ENCODE measurements around the gene PRMT7.
"Not testable (repeated sequence)": the region's sequence is repeated elsewhere in the genome, so short reads cannot be mapped to it uniquely, and the experiment has no call there.

Gene PRMT7

DNA sequence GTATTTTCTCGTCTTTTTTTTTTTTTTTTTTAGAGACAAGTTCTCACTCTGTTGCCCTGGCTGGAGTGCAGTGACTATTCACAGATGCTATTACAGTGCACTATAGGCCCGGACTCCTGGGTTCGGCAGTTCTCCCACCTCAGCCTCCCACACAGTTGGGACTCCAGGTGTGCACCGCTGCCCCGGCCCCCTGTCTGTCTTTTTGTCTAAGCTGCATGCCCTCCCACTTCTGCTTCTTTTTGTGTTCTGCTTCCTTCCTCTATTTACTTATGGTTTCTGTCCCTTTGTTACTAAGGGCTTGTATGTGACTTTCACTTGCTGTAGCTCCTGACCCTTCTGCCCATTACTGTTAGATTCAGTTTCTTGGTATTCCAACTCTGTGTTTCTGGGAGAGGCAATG is 26.0 kb upstream of the PRMT7 start:
- DNase-seq, result no peak

GRCh38 chr16:68285683-68286082 is 25.1 kb upstream of the PRMT7 start:
- no peak for DNase-seq

GRCh38 chr16:68286153-68287074 is 24.4 kb upstream of the PRMT7 start:
- DNase-seq, result no peak

- DNase-seq, result no peak
Measured at GRCh38 chr16:68287276-68288251, 23.3 kb upstream of the PRMT7 start.

DNA sequence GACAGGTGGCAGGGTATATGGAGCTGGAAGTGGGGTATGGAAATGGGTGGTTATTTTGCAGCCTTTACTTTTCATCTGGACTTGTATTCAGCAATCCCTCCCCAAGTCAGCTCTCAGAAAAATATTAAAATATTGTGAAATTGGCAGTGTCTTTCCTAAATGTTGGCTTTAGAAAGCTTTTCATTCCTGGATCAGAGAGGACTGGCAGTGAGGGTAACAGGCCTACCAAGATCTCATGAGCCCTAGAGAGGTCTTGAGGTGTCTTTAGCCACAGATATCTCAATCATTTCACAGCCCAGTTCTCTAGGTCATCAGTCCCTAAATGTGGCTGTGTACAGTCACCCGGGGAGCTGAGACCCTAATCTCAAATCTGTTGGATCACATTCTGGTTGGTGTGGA is 22.6 kb upstream of the PRMT7 start:
- DNase-seq, result no peak

GRCh38 chr16:68288796-68289195 is 22.0 kb upstream of the PRMT7 start:
- not testable (repeated sequence) for DNase-seq

- no peak for DNase-seq
Measured at GRCh38 chr16:68289202-68289601, 21.6 kb upstream of the PRMT7 start.

DNA sequence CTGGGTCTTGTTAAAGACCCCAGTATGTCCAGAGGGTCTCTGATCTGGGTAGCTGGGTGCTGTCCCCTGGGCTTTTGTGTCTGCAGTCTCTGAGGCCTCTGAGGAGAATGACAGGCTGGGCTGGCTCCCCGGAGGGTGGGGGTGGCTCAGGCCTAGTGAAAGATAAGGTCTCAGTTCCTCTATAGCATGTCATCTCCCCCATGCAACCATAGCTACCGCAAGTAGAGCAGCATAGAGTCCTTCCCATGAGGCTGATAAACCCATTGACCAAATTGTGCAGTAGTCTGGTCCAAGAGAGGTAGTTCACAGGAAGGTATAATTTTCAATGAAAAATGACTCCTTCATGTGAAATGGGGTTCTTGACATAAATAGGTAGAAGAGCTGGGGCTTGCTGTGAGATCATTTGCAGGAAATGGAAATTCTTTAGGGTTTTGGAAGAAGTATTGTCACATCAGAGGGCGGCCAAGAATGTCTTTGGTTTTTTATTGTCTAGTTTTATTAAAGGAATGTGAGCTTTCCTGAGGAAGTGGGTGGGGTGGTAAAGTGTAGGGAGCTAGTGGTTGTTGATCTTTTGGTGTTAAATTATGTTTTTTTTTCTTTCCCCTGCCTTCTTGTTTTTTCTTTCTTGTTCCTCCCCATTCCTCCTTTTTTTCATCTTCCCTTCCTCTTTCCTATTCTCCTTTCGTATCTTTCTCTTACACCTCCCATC is 21.0 kb upstream of the PRMT7 start:
- no peak for DNase-seq

DNA sequence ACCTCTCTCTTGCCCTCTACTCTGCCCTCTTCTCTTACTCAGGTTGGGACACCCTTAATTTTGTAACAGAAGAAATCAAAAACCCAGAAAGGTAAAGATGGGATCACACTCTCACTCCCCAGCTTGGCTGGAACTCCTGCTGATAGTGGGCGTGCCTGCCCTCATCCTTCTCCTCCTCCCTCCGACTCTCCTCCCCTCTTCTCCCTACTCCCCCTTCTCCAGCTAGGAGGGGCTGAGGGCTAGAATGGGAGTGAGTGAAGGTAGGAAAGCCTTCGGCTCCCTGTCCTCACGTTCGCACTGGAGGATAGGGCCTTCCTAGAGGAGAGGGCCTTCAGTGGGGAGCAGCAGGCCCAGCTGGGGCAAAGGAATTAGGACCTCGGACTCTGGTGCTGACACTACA is 20.4 kb upstream of the PRMT7 start:
- DNase-seq, result no peak

DNA sequence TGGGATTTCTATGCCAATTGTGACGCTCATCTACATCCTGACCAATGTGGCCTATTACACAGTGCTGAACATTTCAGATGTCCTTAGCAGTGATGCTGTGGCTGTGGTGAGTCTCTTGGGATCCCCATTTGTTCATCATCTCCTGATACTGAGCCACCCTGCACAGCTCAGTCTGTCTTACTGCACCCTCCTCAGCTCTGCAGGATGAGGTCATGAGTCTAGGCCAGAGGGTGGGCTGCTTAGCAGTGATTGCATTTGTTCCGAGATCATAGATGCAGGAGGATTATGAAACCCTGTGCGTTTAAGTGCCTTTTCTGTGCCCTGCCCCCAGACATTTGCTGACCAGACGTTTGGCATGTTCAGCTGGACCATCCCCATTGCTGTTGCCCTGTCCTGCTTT is 19.6 kb upstream of the PRMT7 start:
- no peak for DNase-seq

DNA sequence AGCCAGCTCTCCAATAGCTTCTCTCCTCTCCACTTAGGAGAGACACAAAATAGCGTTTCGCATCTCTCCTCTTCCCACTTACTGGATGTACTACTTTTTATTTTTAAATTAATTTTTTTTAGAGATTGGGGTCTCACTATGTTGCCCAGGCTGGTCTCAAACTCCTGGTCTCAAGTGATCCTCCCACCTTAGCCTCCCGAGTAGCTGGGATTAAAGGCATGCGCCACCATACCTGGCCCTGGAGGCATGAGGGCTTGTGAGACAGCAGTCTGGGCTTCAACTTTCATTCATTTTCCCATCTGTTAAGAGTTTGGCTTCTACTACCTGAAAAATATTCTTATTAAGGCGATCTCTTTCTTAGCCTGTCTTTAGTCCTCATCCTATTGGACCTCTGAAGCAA is 18.4 kb upstream of the PRMT7 start:
- no peak for DNase-seq

DNA sequence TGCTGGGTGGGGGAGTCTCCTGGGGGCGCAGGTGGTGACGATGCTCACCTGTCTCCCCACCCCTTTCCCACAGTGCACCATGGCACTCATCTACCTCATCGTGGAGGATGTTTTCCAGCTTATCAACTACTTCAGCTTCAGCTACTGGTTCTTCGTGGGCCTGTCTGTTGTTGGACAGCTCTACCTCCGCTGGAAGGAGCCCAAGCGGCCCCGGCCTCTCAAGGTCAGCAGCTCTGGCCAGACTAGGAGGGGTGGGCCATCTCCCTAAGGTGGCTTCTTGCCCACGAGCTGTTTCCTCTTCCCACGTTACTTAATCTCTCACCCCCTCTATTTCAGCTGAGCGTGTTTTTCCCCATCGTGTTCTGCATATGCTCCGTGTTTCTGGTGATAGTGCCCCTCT is 14.5 kb upstream of the PRMT7 start:
- DNase-seq, result no peak

GRCh38 chr16:68296693-68297092 is 14.1 kb upstream of the PRMT7 start:
- DNase-seq, result no peak

DNA sequence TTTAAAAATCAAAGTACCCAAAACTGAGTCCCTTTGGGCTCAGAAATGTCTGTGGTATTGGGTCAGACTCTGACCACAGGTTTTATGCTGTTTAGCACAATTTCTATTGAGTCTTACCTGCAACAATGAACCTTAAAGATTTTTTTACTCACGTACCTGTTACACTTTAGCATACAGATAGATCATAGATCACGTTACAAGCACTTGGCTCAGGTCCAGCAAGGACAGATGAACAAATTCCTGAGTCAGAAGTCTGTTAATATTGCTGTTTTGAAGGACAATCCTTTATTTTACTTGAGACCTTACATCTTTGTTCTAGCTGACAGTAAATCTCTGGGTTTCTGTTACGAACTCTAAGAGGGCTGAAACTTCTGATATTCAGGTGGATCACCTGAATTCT is 12.9 kb upstream of the PRMT7 start:
- DNase-seq, result no peak

DNA sequence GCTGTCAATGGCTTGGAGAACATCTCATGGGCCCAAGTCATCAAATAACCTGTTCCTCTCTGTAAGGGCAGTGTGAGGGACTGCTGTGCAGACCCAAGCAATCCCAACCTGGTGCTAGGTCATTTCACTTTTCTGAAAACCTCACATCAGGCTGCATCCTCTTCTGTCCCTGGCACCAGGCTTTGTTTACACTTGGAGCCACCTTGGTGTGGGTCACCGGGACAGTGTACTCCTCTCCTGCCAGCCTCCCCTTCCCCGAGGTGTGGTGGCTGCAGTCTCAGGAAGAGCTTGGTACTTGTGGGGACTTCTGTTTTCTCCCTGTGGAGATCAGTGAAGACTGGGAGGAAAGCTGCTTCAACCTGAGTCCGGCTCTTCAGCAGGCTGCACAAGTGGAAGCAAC is 12.5 kb upstream of the PRMT7 start:
- no peak for DNase-seq

- no peak for DNase-seq
Measured at GRCh38 chr16:68298907-68299561, 11.8 kb upstream of the PRMT7 start.

DNA sequence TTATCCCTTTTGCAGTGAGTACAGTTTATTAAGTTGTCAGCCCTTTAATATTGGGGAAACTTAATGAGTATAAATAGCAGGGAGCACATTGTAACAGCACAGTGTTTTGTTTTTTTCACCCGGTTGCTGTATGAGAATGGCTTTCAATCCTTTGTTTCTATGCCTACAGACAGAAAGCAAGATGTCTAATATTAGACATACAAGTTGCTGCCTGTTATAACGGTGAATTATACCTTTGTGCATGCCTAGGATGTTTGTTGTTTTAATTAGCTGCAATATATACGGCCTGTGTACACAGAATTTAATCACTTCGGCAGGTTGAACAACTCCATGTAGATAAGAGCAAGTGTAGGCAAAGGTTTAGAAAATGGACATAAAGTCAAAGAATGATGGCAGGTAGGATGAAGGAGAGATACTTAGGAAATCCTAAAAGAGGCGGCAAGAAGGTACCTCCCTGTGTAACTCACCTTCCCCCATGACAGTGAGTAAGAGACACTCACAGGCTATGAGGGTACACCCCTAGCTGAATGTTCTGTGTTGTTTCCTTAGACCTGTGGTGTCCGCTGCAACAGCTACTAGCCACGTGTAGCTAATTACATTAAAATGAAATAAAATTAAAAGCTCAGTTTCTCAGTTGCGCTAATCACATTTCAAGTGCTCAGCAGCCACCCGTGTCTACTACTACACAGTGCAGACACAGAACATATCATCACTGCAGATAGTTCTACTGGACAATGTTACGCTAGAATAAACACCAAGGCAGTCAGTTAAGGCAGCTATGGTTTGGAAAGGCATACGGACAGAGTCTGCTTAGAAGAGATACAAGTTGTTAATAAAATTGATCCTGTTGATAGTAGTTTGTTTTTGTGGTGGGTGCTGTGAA is 11.0 kb upstream of the PRMT7 start:
- DNase-seq, result no peak

DNA sequence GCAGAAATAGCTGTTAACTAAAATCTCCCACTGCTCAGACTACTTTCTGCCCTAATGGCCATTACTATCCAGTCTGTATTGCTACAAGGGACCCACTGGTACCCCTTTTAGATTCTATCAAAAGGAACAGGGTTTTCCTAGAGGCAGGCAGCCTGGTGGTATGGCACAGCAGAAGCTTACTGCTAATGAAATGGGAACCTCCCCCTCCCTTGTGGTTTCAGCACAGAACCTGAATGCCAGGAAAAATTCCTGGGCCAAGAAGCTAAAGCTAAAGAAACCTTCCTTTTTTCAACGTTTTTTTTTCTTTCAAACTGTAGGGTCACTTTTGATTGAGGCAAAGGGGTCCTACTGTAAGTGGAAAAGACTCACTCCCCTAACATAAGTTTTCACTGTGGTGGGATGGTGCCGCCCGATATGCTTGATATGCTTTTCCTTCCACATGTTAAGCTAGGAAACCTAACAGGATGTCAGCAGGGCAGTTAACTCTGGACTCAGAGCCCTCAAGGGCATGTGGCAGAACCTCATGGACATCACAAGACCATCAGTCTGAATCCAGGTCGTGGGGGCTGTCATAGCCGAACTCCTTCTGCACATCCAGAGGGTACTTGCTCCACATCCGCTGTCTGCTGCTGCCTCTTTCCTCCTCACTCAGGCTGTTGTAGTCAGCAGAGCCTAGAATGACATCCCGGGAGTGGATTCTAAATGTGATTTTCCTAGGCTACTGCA is 9.9 kb upstream of the PRMT7 start:
- no peak for DNase-seq

GRCh38 chr16:68306633-68307032 is 4.2 kb upstream of the PRMT7 start:
- DNase-seq, result no peak

DNA sequence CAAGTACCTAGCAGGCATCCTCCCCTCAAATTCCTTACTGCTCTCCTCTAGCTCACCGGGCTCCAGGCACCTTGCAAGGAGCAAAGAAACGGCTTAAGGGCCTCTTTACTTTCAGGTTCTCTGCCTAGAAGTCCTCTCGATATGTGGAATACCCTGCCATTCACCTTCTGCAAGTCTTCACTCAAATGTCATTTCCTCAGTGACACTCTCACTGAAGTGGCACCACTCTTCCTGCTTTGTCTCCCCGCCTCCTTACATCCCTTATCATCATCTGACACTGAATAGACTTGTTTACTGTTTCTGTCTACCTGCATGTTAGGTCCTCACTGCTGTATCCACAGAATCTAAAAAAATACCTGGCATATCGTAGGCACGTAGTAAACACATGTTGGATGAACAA is 1.0 kb upstream of the PRMT7 start:
- DNase-seq, result no peak

GRCh38 chr16:68310437-68310773 is 414 bp upstream of the PRMT7 start:
- no peak for DNase-seq
